Raji (cell line): Measurements from ENCODE around the gene RBM38.

Experiments
- POLR2A ChIP-seq: IDR thresholded peaks from 2 replicates; pipeline ENCODE4 v1.6.1; 2011; ENCODE audit warnings: low read depth, low read length, control low read depth; ENCODE audit not compliant: insufficient read depth

RBM38 gene

DNA sequence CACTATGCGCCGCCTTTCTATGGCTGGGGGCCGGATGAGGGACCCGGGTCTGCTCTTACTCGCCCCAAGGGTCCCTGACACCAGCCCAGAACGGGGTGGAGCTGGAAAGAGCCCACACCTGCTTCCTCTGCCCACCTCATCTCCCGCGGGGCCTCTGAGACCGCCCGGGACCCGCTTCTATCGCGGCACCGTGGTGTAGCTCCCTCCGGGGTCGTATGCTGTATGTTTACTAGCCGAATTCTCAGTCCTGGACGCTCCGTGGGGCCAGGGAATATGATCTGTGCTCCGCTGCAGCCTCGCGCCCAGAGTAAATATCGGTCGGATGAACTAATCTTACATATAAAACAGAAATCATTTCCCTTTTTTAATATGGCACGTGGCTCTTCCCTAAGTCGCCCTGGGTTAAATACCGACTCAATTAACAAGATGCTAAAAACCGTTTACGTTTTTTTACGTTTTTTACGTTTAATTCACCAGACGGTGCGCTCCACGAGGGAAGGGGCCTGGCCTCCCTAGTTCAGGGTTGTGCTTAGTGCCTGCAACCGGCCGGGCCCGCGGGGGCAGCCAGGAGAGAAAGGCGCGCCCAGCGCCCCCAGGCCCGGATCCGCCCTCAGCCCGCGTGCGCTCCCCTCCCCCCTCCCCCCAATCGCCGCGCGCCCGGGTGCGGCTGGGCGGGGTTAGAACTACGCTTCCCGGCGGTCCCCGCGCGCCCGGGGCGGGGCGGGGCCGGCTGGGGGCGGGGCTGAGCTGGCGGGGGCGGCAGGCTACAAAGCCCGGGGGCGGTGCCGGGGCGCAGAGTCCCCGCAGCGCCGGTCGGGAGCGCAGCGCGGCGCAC is at the start of gene RBM38:
RBM38 (plus strand) TSS at position 793 of the 835 bp plus-strand sequence. CDS start 186 bp downstream, outside the sequence.
- TF ChIP-seq POLR2A = peak; percentile 61

DNA sequence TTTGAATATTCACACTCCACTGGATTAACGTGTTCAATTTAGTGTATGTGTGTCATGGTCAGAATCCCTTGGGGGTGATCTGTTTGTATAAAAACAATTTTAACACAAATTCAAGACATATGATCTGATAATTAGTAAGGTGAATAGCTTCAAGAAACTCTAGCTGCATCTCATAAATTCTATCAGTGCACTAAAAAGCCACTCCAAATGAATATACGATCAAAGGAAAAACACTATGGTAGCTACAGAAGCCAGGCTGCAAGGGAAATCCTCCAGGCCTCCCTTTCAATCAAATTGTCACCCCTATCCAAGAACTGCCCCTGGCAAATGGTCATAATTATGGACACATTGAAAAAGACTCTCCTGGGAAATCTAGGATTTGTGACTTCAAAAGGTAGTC is 49.5 kb upstream of the RBM38 start:
- TF ChIP-seq POLR2A = no peak

DNA sequence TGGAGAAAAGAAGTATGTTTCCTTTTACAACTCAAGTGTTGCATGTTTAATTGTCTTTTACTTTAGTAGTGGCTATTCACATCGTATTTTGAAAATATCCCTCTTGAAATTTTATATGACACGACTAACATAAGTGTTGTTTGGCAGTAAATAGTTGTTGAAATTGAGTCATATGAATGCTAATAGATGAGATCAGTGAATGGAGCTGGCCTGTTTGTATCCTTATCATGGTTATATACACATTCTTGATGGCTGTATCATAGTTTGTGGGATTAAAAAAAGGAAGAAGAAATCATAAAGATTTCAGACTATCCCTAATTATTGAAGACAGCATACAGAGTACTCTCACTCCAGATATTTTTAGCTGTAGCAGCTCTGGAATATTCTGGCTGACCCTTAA is 48.4 kb upstream of the RBM38 start:
- no peak for TF ChIP-seq POLR2A

DNA sequence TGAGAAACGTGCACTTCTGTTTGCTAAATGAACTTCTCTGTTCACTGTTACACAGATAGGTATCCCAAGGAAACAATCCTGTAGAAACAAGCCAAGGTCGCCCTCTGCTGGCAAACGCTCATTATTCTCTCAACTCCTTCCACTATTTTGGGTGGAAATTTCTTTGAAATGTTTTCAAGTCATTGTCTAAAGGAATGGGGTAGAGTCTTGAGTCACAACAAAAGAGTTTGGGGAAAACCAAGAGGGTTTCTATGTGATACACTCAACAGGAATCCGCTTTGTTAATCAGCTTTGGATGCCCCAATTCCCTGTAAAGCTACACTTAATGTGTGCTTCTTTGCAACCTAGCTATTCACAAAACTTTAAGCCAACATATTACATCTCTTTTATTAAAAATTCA is 44.7 kb upstream of the RBM38 start:
- no peak for TF ChIP-seq POLR2A

DNA sequence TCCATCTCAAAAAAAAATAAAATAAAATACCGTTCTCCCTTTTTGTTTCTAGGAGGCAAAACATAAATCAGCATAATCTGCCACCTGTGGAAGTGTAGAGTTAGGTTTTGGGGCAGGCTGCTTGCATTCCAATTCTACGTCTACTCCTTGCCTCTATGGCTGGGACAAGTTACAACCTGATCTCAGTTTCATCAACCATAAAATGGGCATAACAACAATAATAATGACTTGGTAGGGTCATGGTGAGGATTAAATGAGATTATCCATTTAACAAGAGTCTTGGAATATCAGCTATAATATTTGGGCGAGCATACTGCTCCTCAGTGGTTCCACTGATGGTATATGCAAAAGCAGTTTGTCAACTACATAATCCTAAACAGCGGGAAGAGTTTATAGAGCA is 43.8 kb upstream of the RBM38 start:
- no peak for TF ChIP-seq POLR2A

DNA sequence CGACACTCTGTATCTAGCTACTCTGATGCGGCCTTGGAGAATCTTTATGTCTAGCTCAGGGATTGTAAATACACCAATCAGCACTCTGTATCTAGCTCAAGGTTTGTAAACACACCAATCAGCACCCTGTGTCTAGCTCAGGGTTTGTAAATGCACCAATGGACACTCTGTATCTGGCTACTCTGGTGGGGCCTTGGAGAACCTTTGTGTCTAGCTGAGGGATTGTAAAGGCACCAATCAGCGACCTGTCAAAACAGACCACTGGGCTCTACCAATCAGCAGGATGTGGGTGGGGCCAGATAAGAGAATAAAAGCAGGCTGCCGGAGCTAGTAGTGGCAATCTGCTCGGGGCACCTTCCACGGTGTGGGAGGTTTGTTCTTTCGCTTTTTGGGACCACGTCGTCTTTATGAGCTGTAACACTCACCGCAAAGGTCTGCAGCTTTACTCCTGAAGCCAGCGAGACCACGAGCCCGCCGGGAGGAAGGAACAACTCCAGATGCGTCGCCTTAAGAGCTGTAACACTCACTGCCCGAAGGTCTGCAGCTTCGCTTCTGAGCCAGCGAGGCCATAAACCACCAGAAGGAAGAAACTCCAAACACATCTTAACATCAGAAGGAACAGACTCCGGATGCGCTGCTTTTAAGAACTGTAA is 42.1 kb upstream of the RBM38 start:
- TF ChIP-seq POLR2A = peak; percentile 38; the same call in 1 of the 2 replicates

DNA sequence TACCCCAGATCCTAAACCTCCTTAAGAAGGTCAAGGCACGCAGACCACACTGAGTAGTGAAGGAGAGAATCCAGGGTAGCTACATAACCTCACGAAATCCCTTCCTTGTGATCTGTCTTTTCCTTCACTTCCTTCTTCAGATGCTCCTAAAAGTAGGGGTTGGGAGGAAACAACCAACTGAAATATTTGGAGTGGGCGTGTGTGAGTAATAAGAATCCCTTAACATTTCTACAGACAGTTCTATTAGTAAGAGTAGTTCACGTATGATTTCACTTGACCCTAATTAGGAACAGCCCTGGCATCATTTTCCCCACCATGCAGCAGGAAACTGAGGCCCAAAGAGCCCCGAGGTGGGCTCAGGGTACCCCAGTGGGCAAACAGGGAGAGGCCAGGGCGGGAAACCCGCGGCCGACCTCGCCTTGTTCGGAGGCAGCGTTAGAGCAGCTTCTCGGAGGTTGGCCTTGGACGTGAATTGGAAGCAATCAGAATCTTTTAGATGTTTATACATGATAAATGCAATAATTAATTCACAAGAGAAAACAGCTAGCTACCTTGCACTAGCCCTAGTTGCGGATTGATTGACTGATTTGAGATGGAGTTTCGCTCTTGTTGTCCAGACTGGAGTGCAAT is 41.0 kb upstream of the RBM38 start:
- TF ChIP-seq POLR2A = no peak

DNA sequence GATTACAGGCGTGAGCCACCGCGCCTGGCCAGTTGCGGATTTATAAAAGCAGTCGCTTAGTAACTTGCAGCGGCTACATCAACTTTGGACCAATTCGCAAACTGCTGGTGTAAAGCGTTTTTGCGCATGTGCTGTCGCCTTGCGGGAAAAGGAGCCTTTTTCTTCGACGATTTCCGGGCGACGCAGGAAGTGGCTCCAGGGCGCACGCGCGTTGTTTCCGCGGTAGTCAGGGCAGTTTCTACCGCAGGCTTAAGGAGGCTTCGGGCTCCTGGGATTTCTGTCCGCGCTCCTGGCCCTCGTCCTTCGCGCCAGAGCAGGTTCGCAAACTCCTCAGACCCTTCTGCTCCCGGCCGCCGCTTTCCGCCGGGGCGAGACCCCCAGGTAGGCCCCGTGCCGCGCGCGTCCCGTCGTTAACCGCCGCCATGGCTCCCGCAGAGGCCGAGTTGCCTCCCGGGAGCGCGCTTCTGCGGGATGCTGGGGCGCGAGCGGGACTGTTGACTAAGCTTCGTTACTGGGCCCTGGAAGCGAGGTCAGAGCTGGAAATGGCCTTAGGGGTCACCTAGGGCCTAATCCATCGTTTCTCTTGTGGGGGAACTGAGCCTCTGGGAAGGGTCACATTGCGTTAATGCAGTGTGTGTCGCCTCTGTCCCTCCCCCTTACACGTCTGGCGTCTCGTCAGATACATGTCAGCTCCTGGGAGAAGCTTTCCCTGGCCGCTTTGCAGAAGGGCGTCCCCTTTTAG is 40.0 kb upstream of the RBM38 start, which contains the start of gene RAE1:
RAE1 (plus strand) TSS at position 214 of the 742 bp plus-strand sequence. CDS start 2,784 bp downstream, outside the sequence.
- TF ChIP-seq POLR2A = peak; percentile 85

DNA sequence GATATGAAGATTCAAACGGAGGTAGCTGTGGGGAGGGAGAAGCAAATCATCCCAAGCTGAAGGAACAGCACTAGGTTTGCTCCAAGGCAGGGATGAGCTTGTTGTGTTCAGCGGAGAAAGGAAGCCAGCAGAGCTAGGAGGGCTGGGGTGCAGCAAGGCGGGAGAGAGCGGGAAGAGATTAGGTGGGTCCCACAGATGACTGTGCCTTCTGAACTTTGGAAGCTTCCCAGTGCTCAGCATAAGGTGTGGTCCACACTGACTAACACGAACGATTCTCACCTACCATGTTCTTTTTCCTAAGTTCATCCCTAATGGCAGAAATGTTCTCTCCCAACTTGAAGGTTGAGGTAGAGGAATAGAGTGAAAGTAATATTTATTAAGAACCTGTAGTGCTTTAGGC is 38.9 kb upstream of the RBM38 start:
- TF ChIP-seq POLR2A = no peak

DNA sequence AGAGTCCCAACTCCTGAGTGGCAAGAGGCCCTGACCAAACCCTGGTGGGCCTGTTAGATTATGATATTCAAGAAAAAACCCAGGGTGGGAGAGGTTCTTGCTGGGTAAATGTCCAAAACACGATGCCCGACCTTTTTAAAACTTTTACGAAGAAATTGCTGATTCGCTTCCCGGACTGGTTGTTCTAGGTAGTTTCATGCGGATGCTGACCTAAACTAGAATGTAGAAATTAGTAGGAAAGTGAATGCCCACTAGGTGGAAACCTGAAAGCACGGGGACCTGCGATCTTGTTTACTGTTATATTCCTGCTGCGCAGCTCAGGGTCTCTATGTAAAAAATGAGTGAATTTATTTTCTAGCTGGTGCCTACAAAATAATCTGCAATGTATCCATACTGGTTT is 37.8 kb upstream of the RBM38 start:
- no peak for TF ChIP-seq POLR2A

DNA sequence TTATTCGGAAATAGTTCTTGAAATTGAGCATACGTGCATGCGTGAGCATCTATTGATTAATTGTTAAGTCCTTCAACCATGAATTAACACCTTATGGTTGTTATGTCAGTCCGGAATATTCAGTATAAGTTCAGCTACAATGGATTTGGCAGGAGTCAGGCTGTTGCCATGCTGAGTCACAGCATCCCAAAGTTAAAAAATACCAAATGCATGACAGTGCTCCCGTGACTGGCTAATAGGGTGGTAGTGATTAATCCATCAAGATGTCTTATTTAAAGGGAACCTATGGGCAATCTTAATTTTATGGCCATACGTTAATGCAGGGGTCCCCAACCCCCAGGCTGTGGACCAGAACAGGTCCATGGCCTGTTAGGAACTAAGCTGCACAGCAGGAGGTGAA is 29.7 kb upstream of the RBM38 start:
- no peak for TF ChIP-seq POLR2A

DNA sequence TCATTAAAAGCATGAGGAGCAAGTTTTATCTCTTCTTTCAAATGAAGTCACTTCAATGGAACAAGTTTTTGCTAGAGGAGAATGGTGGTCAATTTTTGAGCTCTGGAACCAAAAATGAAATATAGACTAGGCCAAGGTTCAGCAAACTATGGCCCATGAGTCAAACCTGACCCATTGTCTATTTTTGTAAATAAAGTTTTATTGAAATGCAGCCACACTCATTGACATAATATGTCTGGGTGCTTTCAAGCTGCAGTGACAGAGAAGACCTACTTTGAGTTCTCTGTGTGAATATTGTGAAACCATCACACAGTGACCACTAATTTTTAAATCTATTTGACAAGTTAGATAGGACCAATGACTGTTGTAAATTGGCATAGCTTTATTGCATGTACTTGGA is 26.7 kb upstream of the RBM38 start:
- TF ChIP-seq POLR2A = no peak

DNA sequence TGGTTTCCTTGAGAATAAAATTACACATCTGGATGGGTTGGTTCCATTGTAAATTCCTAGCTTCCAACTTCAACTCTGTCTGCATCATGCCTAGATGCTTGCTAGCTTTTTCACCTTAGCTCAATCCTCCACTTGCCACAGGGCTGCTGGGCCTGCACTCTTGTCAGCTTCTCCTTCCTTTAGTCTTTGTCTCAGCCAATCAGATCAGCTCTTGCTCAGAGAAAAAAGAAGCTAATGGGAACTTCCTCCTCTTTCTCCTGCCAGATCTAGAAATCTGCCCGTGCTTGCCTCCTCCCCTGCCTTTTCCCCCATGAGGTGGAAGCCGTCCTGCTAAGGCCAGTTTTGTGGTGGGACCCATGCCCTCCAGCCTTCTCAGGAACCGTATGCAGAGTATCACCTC is 21.6 kb upstream of the RBM38 start:
- no peak for TF ChIP-seq POLR2A

DNA sequence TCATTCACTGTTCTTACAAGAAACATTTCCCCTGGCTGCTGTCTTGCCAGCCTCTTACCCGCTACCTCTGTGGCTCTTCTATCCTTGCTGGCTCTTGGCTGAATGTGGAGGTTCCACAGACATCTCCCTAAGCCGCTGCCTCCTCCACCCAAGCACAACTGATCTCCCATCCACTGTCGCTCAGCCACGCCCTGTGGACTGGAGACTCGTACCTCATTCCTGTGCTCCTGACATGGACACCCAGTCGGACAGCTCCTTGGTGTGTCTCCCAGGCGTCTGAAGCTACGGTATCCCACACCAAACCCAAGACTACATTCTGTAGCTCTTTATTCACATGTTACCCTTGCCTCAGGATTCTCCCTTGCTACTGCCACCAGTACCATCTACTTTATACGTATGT is 20.9 kb upstream of the RBM38 start:
- no peak for TF ChIP-seq POLR2A

DNA sequence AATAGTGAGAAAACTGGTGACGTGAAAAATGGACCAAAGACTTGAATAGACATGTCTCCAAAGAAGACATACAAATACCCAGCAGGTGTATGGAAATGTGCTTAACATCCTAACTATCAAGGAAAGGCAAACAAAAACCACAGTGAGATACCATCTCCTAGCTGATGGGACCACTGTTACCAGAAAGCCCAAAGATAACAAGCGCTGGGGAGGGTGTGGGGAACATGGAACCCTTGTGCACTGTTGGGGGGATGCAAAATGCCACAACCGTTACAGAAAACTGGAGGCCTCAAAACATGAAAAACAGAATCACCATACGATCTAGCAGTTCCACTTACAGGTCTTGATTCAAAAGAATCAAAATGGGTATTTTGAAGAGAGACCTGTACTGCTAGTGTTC is 19.8 kb upstream of the RBM38 start:
- no peak for TF ChIP-seq POLR2A
